ENCODE results near the gene RFTN2.
"Not testable (repeated sequence)": the region's sequence is repeated elsewhere in the genome, so short reads cannot be mapped to it uniquely, and the experiment has no call there.

Gene RFTN2

GRCh38 chr2:197695206-197695605, 19.8 kb upstream of the RFTN2 start:
- not testable (repeated sequence) for H3K4me3 ChIP-seq (ENCODE audit: low read depth, low read length); DNase-seq (ENCODE audit: low read depth)

DNA sequence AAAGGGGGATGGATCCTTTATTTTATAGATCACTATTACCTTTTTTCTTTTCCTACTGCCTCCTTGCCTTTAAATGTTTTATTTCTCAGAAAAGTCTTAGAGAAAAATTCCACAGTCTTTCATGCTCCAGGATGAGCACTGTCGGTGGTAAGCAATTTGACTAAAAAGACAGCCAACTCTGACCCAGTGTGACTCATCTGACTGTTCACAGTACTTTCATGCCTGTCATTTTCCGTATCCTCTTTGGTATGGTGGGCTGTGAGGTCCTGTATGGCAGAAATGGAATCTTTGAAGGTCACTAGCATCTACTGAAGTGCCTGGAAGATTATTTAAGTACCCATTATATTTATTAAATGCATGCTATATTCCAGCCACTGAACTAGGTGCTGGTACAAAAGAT, 2.1 kb upstream of the RFTN2 start:
- no peak for DNase-seq (ENCODE audit: low read depth)
- H3K4me3 ChIP-seq (ENCODE audit: low read depth, low read length) = no peak overlapping the region
- TF ChIP-seq CTCF (IDR thresholded peaks at IDR 0.05; ENCODE audit: insufficient read depth, low read depth, low read length, missing control alignments) = no peak

- no peak overlapping the region for H3K4me3 ChIP-seq (ENCODE audit: low read depth, low read length)
- DNase-seq (ENCODE audit: low read depth) = no peak
- TF ChIP-seq CTCF (IDR thresholded peaks at IDR 0.05; ENCODE audit: insufficient read depth, low read depth, low read length, missing control alignments) = no peak
Observed at GRCh38 chr2:197677056-197677455, 1.7 kb upstream of the RFTN2 start.

- DNase-seq (ENCODE audit: low read depth) = no peak
- H3K4me3 ChIP-seq (ENCODE audit: low read depth, low read length) = no peak overlapping the region
- no peak for TF ChIP-seq CTCF (IDR thresholded peaks at IDR 0.05; ENCODE audit: insufficient read depth, low read depth, low read length, missing control alignments)
Observed at GRCh38 chr2:197675711-197676188, 363 bp upstream of the RFTN2 start.

GRCh38 chr2:197674591-197674990, 796 bp downstream of the RFTN2 start:
- TF ChIP-seq CTCF (IDR thresholded peaks at IDR 0.05; ENCODE audit: insufficient read depth, low read depth, low read length, missing control alignments) = no peak
- H3K4me3 ChIP-seq (ENCODE audit: low read depth, low read length) = no peak overlapping the region
- DNase-seq (ENCODE audit: low read depth) = no peak

- H3K4me3 ChIP-seq (ENCODE audit: low read depth, low read length) = no peak overlapping the region
- no peak for TF ChIP-seq CTCF (IDR thresholded peaks at IDR 0.05; ENCODE audit: insufficient read depth, low read depth, low read length, missing control alignments)
- no peak for DNase-seq (ENCODE audit: low read depth)
Observed at GRCh38 chr2:197674060-197674459, 1.3 kb downstream of the RFTN2 start.

DNA sequence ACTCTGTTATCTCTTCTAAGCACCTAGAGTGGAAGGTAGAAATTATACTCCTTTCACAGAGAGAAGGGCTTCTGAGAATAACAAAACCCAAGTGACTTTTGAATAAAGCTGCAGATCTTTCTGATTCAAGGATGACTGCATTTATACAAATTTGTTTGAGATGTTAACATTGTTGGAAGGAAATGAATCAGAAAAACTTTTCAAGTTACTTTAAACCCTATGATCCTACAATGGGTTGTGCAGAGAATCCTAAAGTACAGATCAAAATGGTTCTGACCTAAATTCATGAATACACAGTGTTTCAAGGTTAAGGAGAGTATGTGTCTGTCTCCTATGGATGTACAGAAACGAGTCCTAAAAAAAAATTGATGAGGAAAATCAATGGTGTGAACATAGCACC, 1.8 kb downstream of the RFTN2 start:
- TF ChIP-seq CTCF (IDR thresholded peaks at IDR 0.05; ENCODE audit: insufficient read depth, low read depth, low read length, missing control alignments) = no peak
- no peak for DNase-seq (ENCODE audit: low read depth)
- H3K4me3 ChIP-seq (ENCODE audit: low read depth, low read length) = no peak overlapping the region
